NCI-H1694 treated with DMSO at 0.1 percent for 48 hours (cell line): Measurements from ENCODE around the gene XRN2.

Experiments
- DNase-seq: peaks from one replicate; lab custom pipeline; 2025; lab: John Stamatoyannopoulos, UW

Gene XRN2

GRCh38 chr20:21294755-21295154 lies 8.4 kb upstream of the XRN2 start:
- DNase-seq = no peak

GRCh38 chr20:21301940-21302663 lies 1.0 kb upstream of the XRN2 start:
- DNase-seq = no peak

DNA sequence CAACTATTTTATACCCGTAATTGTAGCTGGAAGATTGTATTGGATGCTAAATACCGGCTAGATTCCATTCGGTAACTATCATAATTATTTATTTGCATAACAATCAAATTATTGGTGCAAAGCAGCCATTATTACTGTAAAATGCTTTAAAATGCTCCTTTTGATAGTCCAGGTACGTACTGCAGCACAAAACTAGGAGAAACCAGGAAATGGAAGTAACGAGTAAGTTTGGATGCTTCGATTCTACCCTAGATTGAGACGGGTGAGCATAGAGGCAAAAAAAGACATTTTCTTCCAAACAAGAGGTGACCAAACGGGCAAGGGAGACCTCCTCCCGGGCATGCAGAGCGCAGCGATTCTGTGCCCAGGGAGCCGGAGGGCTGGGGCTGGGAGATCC lies 469 bp upstream of the XRN2 start:
- peak; percentile 2 for DNase-seq

DNA sequence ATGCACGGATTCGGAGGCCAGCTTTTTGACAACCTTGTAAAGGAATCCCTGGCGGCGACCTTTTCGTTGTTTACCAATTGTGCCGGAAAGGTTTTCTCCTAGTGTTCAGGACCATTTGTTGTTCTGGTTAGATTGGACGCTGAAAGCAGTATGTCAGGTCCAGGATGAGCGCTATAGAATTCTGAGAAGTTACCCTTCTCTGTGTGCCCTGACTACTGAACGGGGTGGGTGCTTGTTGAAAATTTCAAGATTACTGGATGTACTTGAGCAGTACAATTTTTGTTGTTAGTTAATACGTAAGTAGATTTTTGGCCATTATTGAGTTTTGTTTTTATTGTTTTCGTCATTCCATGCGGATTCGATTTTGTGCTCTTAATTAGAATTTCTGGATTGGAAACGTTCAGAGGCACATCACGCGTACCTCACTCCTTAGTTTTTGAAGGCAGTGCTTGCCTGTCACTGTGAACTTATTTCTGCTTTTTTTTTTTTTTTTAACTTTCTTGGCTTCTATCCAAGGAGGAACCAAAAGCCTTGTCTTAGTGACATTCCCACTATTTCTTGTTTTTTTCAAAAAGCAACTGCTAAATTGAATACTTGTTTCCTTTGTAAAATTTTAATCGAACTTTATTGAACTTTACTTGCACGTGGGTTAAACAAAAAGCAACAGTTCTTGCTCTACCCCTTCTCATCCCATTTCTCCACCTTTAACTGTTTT lies 898 bp downstream of the XRN2 start:
- no peak for DNase-seq

DNA sequence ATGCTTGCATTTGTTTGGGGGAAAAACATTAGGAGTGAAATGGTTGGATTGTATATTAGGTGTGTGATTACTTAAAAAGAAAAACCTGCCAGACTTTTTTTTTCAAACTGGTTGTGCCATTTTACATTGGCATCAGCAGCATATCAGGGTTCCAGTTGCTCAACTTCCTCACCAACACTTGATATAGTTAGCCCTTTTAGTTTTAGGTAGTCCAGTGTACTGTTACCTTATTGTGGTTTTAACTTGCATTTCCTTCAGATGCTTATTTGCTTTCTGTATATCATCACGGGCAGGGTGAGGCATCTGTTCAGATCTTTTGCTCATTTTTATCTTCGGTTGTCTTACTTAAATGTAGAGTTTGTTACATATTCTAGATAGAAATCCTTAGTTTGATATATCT lies 5.2 kb downstream of the XRN2 start:
- no peak for DNase-seq

DNA sequence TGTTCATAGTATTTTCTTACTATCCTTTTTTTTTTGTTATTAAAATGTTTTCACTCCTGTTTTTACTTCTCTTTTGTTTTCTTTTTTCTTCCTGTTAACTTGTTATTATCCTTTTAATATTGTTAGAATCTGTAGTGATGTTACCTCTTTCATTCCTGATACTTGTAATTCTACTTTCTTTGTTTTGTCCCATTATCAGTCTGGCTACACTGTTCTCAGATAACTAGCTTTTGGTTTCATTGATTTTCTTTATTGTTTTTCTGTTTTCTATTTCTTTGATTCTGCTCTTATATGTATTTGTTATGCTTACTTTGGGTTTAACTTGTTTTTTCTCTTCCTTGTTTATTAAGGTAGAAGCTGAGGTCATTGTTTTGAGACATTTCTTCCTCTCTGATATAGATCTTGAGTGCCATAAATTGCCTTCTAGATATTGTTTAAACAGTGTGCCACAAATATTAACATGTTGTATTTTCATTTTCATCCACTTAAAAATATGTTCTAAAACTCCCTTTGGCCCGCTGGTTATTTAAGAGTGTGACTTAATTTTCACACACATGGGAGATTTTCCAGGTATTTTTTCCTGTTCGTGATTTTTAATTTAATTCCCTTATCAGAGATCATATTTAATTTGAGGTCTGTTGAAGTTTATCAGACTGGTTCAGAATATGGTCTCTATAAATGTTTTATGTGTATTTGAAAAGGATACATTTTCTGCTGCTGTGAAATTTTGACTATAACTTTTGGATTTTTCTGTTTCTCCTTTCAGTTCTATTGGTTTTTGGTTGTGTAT lies 6.7 kb downstream of the XRN2 start:
- no peak for DNase-seq

DNA sequence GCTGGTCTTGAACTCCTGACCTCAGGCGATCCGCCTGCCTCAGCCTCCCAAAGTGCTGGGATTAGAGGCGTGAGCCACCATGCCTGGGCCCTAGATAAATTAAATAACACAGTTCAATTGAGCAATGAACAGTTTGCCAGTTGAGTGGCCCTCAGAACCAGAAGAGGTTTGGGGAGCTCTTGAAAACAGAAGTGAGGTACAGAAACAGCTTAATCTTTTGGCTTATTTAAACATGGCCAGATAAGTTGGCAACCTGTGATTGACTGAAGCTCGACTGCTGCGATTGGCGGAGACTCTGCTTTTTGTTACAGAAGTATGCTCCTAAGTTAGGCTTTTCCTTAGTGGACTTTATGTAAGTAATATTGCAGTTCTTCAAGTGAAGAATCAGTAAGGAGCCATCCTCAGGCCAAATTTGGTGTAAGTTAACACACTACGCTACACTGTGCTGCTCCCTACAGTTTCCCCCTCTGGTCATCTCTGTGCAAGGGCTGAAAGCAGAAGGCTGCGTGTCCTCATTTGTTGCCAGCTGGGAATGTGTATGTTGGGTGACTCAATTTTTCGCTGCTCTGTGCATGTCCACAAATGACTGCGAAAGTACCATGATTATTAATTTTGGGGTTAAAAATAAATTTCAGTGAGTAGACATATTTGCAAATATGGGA lies 9.8 kb downstream of the XRN2 start:
- no peak for DNase-seq

- no peak for DNase-seq
These were observed 12.0 kb downstream of the XRN2 start for GRCh38 chr20:21315138-21315537.

GRCh38 chr20:21322083-21322710 lies 19.1 kb downstream of the XRN2 start:
- DNase-seq = no peak

DNA sequence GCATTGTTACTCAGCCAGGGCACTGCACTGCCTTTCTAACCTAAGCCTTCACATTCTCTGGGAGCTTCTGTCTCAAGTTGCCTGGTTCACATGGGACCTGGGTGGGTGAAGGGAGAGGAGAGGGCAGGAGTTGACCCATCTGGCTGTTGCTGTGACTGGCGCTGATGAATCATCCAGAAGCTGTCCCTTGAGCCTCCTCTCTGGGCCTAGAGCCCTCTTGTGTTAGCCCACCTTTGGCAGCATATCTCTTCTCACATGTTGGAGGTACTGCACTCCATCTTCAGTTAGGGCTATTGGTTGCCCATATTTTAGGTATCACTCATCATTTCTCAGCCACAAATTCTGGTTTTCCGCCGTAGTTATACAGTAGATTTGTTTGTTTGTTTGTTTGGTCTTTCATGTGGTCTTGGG lies 19.8 kb downstream of the XRN2 start:
- no peak for DNase-seq

GRCh38 chr20:21323640-21324039 lies 20.5 kb downstream of the XRN2 start:
- no peak for DNase-seq

DNA sequence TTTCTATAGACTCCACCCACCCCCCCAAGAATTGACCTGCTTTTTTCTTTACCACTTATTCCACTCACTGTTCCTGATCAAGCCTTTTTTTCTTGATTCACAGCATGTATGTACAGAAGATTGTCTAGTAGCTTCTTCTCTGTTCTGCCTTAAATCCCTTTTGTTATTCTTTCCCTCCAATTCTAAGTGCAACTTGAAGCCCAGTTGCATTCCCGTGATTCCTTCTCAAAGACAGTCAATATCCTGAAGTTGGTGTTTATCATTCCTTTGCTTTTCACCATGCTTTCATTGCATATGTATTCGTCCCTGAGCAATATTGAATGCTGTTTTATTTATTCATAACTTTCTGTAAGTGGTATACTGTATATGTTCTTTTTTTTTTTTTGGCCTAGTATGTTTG lies 21.0 kb downstream of the XRN2 start:
- DNase-seq = no peak

GRCh38 chr20:21325296-21325695 lies 22.2 kb downstream of the XRN2 start:
- DNase-seq = no peak

DNA sequence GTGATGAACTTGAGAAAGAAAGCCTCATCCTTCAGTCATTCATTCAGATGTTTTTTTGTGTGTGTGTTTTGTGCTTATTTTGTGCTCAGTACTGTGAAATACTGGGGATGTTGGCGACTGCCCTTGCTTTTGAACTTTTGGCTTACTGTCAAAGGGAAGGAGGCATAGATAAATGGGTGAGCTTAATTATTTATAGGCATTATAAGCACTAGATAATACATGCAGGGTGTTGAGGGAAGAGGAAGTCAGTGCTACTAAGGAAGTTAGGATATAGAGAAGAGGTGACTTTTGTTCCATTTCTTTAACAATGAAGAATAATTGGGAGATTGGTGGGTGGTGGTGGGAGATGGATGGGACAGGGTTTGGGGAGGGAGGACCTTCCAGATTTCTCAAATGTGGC lies 23.6 kb downstream of the XRN2 start:
- DNase-seq = no peak

DNA sequence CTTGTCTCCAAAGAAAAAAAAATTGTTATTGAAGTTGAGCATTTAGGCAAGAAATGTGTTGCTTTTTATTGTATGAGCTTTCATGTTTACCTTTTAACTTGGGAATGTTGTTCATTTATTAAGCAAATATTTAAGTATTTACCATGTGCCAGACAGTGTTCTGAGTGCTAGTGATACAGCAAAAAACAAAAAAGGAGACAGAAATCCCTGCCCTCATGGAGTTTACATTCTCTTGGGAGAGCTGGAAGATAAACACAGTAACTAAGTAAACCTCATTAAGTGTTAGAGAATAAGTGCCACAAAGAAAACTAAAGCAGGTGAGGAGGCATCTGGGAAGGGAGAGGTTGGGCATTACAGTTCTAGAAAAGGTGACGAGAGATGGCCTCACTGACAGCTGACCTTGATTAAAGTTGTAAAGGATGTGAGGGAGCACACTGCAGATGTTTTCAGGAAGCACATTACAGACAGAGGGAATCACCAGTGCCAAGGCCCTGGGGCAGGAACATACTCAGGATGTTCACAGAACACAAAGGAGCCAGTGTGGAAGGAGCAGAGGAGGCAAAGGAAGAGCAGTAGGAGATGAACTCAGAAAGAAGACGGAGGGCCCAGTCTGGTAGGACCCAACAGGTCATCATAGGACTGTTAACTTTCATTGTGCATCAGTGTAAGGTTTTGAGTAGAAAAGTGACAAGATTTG lies 33.5 kb downstream of the XRN2 start:
- DNase-seq = no peak

DNA sequence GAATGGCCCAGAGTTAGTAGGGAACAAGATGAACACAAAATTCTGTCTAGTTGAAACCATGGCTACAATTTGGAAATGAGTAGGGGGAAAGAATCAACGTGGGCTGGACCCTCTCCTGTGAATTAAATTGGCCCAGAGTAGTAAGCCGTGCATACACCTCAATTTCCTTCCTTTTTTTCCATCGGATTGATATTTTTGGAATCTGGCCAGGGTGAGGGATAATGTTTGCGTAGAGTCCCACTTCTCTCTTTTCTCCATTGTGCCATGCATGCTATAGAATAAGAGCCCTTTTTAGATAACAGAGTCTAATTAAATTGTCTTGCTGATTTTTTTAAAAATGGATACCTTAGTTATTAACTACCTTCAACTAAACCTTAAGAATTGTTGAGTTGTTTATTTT lies 35.2 kb downstream of the XRN2 start:
- no peak for DNase-seq

DNA sequence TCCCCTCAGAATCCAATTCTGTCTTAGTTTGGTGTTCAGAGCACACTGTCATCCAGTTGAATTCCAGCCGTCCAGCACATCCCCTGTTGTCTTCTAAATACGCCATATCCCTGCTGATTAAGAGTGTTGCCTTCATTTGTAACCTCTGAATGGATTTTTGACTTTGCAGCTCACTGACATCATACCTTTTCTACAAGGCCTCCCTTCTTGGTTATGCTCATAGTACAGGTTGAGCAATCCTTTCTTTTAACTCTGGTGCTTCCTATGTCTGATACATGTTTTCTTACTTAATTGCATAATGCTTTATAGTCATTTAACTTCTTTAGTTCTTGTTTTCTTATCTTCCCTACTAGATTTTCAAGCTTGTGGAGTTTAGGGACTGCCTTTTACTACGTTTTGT lies 36.4 kb downstream of the XRN2 start:
- no peak for DNase-seq

GRCh38 chr20:21340991-21341697 lies 38.0 kb downstream of the XRN2 start:
- no peak for DNase-seq

DNA sequence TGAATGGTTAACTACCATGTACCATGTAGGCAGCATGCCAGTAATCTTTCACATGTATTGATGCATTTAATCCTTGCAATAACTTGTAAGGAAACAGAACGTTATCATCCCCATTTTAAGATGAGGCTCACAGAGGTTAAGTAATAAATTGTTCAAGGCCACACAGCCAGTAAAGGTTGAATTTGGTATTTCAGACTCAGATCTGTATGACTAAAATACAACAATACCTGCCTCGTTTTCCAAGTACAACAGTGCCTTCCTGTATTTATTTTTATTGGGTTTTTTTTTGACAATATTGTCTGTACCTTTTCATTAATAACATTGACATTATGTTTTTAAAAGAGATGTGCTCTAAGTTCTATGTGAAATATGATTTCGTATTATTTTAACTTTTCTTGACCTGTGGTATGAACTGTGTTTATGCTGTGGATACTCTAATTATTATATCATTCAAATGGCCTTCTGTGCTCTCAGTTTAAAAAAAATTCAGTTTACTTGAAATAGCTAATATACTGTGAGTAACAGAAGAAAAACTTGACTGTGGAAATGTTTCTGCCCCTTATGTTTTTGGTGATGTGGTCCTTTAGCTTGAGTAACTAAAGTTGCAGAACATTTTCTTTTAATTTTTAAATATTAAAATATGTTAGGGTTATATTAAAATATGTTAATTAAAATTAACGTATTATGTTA lies 39.7 kb downstream of the XRN2 start:
- DNase-seq = no peak
